Kidney epithelial cell (primary cell): ENCODE results near the gene CES3. TPM values are rescaled to one million over a fixed set of nuclear protein-coding genes. Genes with fewer than 3 reads are reported as not detected.

Experiments
- DNase-seq: peaks from one replicate; pipeline ENCODE4 v3.0.0-alpha.2; 2010; ENCODE audit warnings: low read depth
- H3K27me3 ChIP-seq: 2 replicates; pipeline ENCODE4 v1.6.0; 2011; ENCODE audit warnings: low read length; ENCODE audit not compliant: control insufficient read depth, insufficient read depth
- H3K36me3 ChIP-seq: 2 replicates; pipeline ENCODE4 v1.5.1; 2011; ENCODE audit warnings: low read length; ENCODE audit not compliant: control insufficient read depth, insufficient read depth
- H3K4me3 ChIP-seq: 2 replicates; pipeline ENCODE4 v1.5.1; 2011; ENCODE audit warnings: low read depth, mild to moderate bottlenecking, control low read depth, low read length
- CTCF ChIP-seq: IDR thresholded peaks from 2 replicates; pipeline ENCODE4 v1.5.1; 2011; ENCODE audit warnings: mild to moderate bottlenecking, moderate library complexity, low read length, control low read depth, inconsistent platforms; ENCODE audit not compliant: insufficient read depth, poor library complexity, severe bottlenecking
- total RNA-seq: library from RNA; depleted of rRNA; stranded (reverse); fragments of >200 nt; gene quantifications from 2 replicates; pipeline ENCODE4 v1.2.3, GENCODE V29; 2015

The CES3 gene
- total RNA-seq, 1 donor from 2014 or later: not detected

GRCh38 chr16:66961914-66962313, 848 bp downstream of the CES3 start:
- no peak for DNase-seq
- H3K4me3 ChIP-seq: no peak overlapping the region
- no peak for TF ChIP-seq CTCF
- peaks cover 13% of the 10 kb centered on the region for H3K27me3 ChIP-seq
- H3K36me3 ChIP-seq: no peaks in the 10 kb centered on the region

GRCh38 chr16:66964049-66964448, 3.0 kb downstream of the CES3 start:
- Histone ChIP-seq H3K27me3 (peaks cover 11% of the 10 kb centered on the region), H3K36me3 (no peaks in the 10 kb centered on the region), H3K4me3 (no peak overlapping the region)
- TF ChIP-seq CTCF: no peak
- DNase-seq: no peak

GRCh38 chr16:66968847-66969246, 7.8 kb downstream of the CES3 start:
- H3K27me3 ChIP-seq: peaks cover 6% of the 10 kb centered on the region
- no peak for DNase-seq
- TF ChIP-seq CTCF: no peak
- H3K36me3 ChIP-seq: no peaks in the 10 kb centered on the region
- no peak overlapping the region for H3K4me3 ChIP-seq

- no peaks in the 10 kb centered on the region for H3K36me3 ChIP-seq
- no peak for TF ChIP-seq CTCF
- no peak for DNase-seq
- H3K4me3 ChIP-seq: no peak overlapping the region
- H3K27me3 ChIP-seq: no peaks in the 10 kb centered on the region
Measured at GRCh38 chr16:66970775-66971720, 10.0 kb downstream of the CES3 start.

GRCh38 chr16:66972983-66973382, 11.9 kb downstream of the CES3 start:
- no peak for DNase-seq
- Histone ChIP-seq H3K36me3 (no peaks in the 10 kb centered on the region), H3K27me3 (no peaks in the 10 kb centered on the region), H3K4me3 (no peak overlapping the region)
- TF ChIP-seq CTCF: no peak
